GM21576 (cell line): Measurements from ENCODE around the gene KCNH5.
"Not testable (repeated sequence)": the region's sequence is repeated elsewhere in the genome, so short reads cannot be mapped to it uniquely, and the experiment has no call there.

Source experiments
- ATAC-seq: cut with Tn5 transposase; IDR thresholded peaks from one replicate; pipeline ENCODE4 v1.9.1; 2021; ENCODE audit warnings: mild to moderate bottlenecking, moderate library complexity; ENCODE audit not compliant: unreplicated experiment

KCNH5 gene

DNA sequence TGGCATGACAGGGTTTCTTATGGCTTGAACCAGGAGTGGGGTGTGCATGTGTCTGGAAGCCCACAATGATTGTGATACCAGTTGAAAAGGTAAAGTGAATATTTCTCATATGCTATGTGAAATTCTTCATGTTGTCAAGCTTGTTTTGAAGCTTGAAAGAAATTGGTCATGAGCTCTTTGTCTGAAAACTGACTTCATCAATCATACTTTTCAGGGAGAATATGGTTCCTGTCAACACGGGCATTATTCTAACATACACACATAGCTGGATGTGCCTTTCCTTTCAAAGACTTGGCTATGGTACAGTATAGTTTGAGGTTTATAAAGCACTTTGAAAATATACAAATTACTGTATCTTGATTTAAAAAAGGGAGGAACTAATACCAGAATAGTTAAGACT lies 158.8 kb downstream of the KCNH5 start:
- no peak for ATAC-seq

DNA sequence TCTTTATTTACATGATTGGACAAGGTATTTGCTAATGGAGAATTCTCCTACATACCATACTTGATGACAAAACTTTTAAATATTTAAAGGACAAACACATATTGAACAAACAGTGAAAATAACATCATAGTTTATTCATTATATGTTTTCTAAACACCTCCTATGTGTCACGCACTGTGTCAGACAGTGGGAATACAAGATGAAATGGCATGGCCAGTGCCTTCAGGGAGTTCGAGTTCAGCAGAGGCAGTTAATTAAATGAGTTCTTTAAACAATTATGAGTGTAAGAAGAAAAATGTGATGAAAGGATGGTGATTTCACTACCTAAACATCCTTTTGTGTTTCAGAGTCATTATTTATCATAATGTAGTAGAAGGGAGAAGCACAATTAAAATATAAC lies 159.8 kb downstream of the KCNH5 start:
- ATAC-seq: no peak

DNA sequence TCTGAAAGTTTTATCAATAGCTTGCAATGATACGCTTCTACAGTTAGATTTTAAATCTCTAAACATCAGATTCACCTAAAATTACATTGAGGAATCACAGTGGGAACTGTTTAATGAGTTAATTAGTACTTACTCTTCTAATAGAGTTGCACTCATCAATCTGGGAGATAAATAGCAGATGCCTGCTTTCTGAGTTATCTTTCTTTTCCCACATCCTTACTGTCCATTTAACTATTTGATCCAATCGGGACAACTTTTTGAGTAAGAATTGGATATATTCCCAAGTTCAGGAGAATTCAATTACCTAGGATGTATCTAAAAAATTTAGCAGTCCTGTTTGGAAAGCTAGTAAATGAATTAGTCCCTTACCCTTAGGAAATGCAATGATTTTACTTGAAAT lies 162.3 kb downstream of the KCNH5 start:
- no peak for ATAC-seq

DNA sequence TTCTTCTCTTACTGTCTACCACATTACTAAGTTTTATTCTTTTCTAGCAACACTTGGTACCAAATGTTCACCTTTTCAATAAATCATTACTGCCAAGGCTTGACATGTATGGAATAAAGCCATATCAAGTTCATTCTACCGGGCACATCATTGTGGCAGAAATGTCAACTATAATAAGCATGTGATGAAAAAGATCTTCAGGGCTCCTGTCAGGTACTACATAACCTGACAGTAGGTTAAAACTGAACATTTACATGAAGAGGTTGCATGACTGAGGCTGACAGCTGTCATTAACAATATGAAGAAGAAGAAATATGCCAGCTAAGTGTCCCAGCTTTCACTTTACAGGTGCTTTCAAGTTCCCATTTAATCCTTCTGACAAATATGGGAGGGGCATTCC lies 178.9 kb downstream of the KCNH5 start:
- ATAC-seq: no peak

DNA sequence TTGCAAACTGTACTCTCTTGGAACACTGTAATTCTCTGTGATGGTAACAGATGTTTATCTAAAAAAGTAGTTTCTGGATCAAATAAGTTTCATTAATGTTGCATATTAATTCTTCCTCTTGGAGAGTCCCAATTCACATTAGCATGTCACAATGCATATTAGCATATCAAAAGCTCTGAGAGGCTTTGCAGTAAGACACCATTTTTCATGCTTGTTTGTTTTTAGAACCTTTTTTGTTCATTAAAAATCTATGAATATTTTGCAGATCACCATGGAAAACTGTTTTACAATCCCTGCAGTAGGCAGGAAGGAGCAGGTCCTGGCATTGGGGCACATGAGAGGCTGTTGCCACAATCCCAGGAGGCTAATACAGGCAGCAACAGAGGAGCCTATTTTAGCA lies 180.7 kb downstream of the KCNH5 start:
- no peak for ATAC-seq

DNA sequence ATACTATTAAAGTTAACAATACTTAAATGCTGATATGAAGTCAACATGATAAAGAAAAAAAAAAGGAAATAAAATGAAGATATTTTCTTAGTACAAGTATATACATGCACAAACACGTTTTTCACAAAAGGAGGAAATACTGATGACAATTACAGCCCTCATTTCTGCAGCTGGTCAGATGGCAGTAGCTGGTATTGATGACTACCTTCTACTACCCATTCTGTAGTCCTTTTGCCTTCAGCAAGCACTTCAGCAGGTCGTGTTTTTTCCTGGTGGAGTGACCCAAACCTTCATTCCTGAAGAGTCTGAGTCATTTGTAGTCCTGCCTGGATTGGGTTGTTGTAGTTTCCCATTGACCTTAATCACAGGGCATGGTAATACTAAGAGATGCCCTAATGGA lies 187.2 kb downstream of the KCNH5 start:
- ATAC-seq: not testable (repeated sequence)

DNA sequence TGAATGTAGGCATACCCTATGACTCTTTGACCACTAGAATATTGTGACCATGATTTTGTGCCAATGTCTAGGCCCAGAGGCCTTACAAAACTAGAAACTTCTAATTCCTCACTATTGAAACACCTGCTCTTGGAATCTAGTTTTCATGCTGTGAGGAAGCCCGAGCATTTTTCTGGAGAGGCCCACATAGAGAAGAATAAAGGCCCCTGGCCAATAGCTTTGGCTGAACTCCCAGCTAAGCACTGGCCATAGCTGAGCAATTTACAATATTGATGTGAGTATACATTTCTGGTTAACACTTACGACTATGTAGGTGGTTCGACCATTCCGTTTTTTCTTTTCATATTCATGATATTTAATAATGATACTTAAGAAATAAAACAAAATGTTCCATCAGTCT lies 190.3 kb downstream of the KCNH5 start:
- ATAC-seq: no peak

DNA sequence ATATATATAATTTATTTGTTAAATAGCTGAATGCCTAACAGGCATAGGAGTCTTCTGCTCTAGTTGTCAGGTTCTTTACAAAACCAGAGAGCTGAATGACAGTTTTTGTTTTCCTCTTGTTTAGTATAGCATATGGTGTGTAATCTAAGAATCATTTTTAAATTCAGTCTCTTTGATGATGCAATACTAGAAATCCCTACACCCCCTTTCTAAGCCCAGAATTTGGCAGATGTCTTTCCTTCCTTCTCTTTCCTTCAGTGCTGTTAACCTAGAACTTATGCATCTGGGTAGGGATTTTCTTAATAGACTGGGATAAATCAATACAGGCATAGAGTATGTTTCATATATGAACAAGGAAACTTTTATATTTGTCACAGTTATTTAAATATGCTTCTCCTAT lies 198.1 kb downstream of the KCNH5 start:
- ATAC-seq: no peak

DNA sequence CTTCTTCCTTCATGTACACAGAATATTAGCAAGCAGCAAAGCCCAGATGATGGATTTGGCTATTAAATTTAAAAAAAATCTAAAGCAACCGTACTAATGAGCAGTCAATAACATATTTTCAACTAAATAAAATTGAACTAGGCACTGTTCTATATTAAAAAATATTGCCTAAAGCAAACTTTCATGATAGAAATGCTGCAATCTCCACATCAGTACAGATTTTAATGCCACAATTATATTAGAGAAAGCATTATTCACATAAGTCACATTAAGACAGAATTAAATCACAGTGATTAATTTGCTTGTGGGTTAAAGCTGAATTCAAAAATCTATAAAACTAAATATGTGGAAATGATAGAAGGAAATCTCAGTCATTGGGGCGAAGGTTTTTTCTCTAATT lies 200.7 kb downstream of the KCNH5 start:
- ATAC-seq: no peak

DNA sequence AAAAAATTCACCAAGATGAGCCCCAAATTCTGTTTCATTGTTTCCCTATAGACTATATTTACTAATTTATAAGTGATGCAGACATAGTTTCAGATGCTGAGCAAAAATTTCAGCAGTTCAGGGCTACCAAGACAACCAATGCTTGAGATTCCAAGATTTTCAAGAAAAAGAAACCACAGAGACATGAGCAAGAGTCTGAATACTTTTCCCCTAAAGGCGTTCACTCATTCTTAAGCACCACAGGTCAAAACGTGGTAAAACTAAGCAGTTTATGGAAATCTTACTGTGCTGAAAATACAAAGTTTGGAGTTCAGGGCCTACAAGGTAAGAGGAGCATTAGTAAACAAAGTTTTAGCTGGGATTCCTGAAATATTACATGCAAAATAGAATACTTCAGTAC lies 221.2 kb downstream of the KCNH5 start:
- no peak for ATAC-seq

DNA sequence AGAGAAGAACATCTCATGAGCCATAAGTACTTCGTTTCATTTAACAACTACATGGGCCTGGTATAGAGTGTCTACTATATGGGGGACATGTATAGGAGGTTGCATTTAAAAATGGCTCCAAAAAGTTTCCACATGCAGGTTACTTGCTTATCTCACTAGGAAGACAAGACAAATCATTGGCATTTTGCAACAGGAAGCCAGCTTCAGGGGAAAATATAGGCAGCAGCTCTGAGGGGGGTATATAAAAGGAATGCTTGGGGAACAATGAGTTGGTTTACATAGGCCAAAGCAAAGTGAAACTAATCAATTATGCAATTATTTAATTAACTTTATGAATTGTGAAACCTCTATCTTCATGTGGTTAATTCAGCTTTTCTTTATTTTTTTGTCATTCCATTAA lies 225.3 kb downstream of the KCNH5 start:
- no peak for ATAC-seq

DNA sequence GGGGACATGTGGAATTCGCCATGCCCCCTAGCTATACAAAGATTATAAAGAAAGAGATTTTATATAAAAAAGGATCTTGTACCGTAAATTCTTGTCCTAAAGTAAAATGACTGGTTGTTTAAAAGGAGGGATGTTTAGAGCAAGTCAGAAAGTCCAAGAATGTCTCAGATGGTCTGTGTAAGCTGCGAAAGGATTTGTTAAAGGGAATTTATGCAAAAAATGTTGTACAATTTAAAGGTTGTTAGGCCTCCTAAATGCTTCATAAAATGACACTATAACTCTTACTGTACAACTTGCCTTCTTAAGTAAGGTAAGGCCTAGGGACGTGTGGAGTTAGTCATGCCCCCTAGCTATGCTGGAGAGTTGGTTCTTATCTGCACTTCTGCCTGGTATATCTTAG lies 237.6 kb downstream of the KCNH5 start:
- no peak for ATAC-seq

DNA sequence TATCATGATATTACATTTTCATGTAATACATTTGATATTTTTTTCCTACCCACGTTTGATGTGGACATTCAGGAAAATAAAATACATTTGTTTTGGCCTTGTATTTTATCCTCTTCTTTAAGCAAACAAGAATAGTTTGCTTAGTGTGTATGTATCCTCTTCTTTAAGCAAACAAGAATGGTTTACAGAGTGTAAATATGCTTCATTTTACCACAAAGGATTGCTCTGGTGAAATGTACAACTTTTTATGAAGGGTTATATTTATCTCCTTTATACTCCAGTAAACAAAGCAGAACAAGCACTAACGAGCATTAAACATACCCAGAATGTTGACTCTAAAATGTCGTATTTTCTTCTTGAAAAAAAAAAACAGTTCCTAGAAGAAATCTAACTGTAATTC lies 244.7 kb downstream of the KCNH5 start:
- no peak for ATAC-seq

DNA sequence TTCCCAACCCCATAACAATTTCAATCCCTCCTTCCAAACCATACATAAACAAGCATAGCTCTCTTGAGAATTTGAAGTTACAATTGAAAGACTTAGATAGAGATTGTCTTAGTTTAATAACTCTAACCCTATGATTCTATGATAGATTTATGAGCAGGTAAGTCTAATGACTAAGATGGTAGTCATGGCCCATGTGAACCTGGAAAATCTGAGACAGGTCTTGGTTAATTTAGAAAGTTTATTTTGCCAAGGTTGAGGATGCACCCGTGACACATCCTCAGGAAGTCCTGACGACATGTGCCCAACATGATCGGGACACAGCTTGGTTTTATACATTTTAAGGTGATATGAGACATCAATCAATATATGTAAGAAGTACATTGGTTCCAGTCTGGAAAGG lies 248.8 kb downstream of the KCNH5 start:
- ATAC-seq: no peak

DNA sequence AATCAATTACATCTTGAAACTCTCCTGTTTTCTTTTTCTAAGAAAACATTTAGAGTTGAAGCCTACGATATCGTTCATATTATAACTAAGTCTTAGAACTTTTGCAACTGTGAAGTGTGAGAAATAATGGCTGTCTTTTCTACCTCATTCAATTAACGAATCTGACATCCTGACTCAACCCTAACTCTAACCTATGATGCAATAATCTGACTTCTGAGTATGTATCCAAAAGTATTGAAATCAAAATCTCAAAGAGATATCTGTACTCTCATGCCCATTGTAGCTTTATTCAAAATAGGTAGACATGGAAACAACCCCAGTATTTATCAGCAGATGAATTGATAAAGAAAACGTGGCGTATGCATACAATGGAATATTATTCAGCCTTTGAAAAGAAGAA lies 252.7 kb downstream of the KCNH5 start:
- ATAC-seq: no peak

DNA sequence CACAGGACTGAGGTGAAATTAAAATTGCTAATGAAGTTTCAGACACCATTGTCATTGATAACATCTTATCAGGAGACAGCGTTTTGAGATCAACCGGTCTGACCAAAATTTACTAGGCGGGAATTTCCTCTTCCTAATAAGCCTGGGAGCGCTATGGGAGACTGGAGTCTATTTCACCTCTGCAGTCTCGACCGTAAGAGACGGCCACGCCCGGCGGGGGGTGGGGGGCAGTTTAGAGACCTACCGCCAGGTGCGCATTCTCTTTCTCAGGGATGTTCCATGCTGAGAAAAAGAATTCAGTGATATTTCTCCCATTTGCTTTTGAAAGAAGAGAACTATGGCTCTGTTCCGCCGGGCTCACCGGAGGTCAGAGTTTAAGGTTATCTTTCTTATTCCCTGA lies 263.9 kb downstream of the KCNH5 start:
- not testable (repeated sequence) for ATAC-seq

DNA sequence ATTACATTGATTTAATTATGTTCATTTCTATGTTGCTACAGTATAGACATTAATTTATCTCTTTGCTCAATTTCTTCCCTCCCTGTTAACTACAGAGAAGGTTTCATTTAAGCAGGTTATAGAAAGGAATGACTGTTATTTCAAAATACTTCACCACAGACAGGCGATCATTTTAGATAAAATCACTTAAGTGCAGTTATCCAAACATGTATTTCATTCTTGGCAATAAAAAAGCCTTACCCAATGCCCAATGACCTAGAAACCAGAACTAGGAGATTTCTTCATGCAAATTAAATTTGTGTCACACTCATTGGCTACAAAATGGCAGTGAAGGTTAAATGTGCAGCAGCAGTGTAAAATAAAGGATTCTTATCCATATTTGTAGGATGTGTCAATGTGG lies 266.4 kb downstream of the KCNH5 start:
- ATAC-seq: no peak

DNA sequence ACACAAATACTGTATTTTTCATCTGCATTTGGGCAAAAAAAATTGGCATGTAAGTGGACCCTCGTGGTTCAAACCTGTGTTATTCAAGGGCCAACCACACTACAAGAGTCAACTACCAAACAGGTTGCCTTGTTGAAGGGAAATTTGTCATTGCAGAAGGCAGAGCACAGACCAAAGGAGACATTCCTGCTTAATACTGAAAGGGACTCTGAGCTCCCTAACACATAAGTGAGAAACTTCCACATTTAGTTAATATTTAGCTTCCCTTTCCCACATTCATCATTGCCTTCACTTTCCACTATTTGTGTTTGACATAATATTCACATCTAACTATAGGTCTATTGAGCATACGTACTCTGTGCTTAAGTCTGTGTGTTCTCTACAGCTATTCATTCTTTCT lies 266.9 kb downstream of the KCNH5 start:
- no peak for ATAC-seq

DNA sequence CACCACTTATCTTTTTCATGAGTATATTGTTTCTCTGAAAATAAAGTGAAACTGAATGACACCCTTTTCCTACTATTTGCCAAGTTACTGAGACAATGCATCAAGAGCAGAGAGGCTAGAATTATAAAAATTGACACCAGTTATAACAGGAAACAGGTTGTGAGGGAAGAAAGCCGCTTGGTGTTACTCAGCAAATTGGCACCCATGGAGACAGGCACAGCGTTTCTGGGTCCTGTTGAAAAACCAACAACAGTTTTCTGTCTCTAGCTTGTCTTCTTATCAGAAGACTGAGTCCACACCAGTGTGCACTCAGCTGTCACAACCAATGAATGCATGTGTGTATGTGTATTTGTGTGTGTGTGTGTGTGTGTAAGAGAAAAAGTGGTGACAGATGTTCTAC lies 267.7 kb downstream of the KCNH5 start:
- ATAC-seq: no peak

DNA sequence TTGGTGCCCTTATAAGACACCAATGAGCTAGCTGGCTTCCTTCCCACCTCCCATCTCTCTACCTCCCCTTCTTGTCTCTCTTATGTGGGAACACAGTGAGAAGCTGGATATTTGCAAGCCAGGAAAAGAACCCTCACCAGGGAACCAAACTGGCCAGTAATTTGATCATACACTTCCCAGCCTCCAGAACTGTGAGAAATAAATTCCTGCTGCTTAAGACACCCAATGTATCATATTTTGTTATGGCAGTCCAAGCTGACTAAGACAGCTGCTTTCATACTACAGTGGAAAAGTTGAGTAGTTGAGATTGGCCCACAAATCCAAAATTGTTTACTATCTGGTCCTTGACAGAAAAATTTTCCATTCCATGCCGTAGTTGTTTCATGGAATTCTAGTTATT lies 269.0 kb downstream of the KCNH5 start:
- ATAC-seq: no peak

DNA sequence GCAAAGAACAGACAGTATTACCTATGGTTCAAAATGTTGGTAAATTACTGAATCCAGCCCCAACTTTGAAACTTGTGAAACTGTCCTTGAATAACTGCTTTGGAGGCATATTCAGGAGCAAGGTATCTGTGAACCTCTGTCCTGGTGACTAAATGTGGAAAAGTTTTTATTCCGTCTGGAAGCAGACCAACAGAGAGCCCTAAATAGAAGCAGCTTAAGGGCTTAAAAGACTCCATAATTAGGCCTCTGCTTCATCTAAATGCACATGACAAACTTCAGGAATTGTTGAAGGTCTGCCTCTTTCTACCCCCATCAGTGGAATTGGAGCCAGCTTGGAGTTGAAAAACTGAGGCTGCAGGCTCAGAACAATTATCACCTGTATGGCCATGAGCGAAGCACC lies 276.5 kb downstream of the KCNH5 start:
- no peak for ATAC-seq

DNA sequence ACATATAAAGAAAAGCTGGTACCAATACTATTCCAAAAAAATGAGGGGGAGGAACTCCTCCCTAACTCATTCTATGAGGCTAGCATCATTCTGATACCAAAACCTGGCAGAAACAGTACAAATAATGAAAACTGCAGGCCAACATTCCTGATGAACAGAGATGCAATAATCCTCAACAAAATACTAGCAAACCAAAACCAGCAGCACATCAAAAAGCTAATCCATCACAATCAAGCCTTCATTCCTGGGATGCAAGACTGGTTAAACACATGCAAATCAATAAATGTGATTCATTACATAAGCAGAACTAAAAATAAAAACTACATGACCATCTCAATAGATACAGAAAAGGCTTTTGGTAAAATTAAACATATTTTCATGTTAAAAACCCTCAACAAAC lies 281.3 kb downstream of the KCNH5 start:
- no peak for ATAC-seq

DNA sequence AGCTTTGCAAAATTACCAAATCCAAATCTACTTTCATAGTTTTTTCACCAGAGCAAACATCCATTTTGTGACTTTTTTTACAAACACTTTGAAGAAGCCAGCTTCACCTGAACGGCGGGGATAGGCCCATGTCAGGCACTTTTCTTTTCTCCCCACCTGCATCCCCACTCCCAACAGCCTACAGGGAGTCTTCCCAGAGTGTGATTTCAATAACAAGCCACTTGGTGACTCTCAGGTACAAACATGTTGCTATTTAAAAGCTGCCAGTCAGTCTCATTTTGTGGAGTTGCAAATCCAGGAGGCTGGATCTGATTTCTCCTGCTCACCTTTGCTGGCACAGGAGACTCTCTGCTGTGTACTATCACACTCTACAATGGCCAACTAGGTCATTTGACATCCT lies 285.5 kb downstream of the KCNH5 start:
- no peak for ATAC-seq

DNA sequence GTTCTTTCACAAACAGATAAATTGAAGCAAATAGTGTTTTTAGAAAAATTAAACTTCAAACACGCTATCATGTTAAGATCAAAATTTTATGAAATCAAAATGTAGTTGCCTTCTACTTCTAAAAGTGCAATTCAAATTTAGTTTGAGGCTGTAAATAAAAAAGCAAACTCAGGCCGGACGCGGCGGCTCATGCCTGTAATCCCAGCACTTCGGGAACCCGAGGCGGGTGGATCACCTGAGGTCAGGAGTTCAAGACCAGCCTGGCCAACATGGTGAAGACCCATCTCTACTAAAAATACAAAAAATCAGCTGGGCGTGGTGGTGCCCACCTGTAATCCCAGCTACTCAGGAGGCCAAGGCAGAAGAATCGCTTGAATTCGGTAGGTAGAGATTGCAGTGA lies 298.4 kb downstream of the KCNH5 start:
- ATAC-seq: not testable (repeated sequence)
